Effector memory CD8-positive, alpha-beta T cell (primary cell): Measurements from ENCODE around the gene SCN5A.

Experiments
- ATAC-seq: fragments of 150-1000 bp; cut with Tn5 transposase; replicated peaks from 2 replicates; pipeline ENCODE4 v1.10.0; 2021; ENCODE audit warnings: mild to moderate bottlenecking, moderate library complexity
- DNase-seq, 3 experiments: peaks; one replicate each; pipeline ENCODE4 v3.0.0; 2021
- H3K27ac Mint-ChIP-seq, 2 donors: one replicate each; pipeline ENCODE4 v1.8.0; 2022; ENCODE audit warnings: mild to moderate bottlenecking in 2 of 2, mixed read lengths in 2 of 2, moderate library complexity in 2 of 2
- H3K27me3 Mint-ChIP-seq, 2 donors: one replicate each; pipeline ENCODE4 v1.8.0; 2022; ENCODE audit warnings: mixed read lengths in 2 of 2
- H3K36me3 Mint-ChIP-seq: one replicate; pipeline ENCODE4 v1.8.0; 2022; ENCODE audit warnings: mild to moderate bottlenecking, moderate library complexity, mixed read lengths; ENCODE audit not compliant: insufficient read depth
- H3K4me1 Mint-ChIP-seq, 2 donors: one replicate each; pipeline ENCODE4 v1.8.0; 2022; ENCODE audit warnings: low read depth in 2 of 2, mixed read lengths in 2 of 2
- H3K4me3 Mint-ChIP-seq, 2 donors: one replicate each; pipeline ENCODE4 v1.8.0; 2022; ENCODE audit warnings: mild to moderate bottlenecking in 2 of 2, mixed read lengths in 2 of 2, moderate library complexity in 2 of 2
- H3K9me3 Mint-ChIP-seq, 2 donors: one replicate each; pipeline ENCODE4 v1.8.0; 2022; ENCODE audit warnings: mixed read lengths in 2 of 2

Gene SCN5A

DNA sequence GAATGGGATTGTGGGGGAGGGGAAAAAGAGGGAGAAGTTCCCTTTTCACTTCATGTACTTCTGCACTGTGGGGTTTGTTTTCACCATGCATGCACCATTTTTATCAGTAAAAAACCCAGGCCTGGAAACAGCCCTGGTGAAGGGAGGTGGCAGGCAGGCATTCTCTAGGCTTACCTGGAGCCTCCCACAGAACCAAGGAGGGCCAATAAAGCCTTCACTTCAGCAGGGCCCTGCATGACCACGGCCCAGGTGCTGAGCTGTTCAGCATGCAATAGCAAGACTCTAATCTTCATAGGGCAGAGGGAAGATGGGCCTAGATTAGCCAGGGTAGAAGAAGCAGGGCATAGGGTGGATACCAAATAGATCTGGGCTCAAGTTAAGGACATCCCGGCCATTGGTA is 49.6 kb downstream of the SCN5A start:
- no peak overlapping the region for H3K4me3 Mint-ChIP-seq
- no peak overlapping the region for H3K27ac Mint-ChIP-seq
- no peaks in the 10 kb centered on the region for H3K9me3 Mint-ChIP-seq
- H3K27me3 Mint-ChIP-seq = peaks cover 35 to 37% of the 10 kb centered on the region in 2 donors
- no peaks in the 10 kb centered on the region for H3K36me3 Mint-ChIP-seq
- H3K4me1 Mint-ChIP-seq = no peaks in the 10 kb centered on the region
- ATAC-seq = no peak
- no peak for DNase-seq

- DNase-seq (no peak), ATAC-seq (no peak)
- H3K9me3 Mint-ChIP-seq = no peaks in the 10 kb centered on the region
- H3K4me1 Mint-ChIP-seq = no peaks in the 10 kb centered on the region
- no peak overlapping the region for H3K27ac Mint-ChIP-seq
- no peaks in the 10 kb centered on the region for H3K36me3 Mint-ChIP-seq
- peaks cover 41 to 43% of the 10 kb centered on the region in 2 donors for H3K27me3 Mint-ChIP-seq
- H3K4me3 Mint-ChIP-seq = no peak overlapping the region
Measured at GRCh38 chr3:38598791-38599190, 50.7 kb downstream of the SCN5A start.

DNA sequence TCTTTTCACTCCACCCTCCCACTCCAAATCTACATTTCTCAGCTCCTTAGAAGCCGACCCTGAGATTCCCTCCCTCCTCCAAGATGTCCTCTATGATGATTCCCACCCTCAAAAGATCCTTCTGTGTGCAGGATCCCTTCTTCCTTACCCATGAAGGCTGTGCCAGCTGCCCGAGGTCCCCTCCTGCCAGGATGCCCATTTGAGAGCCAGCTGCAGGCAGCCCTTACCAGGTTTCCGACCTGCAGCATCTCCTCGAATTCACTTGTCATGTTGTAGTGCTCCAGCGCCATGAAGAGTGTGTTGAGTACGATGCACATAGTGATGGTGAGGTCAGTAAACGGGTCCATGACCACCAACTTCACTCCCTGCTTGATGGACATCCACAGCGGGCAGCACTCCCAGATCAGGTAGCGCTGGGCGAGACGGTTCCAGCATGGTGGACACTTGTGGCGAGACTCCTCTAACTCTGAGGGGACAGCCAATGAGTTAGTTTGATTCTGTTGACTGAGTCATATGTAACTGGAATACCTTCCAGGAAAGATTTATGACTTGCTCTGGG is 51.9 kb downstream of the SCN5A start:
- DNase-seq (no peak), ATAC-seq (no peak)
- Mint-ChIP-seq H3K27me3 (peaks cover 43 to 45% of the 10 kb centered on the region in 2 donors), H3K4me1 (no peaks in the 10 kb centered on the region), H3K9me3 (no peaks in the 10 kb centered on the region), H3K4me3 (no peak overlapping the region), H3K36me3 (no peaks in the 10 kb centered on the region), H3K27ac (no peak overlapping the region)

GRCh38 chr3:38595393-38595792 is 54.1 kb downstream of the SCN5A start:
- Mint-ChIP-seq H3K4me1 (no peaks in the 10 kb centered on the region), H3K27ac (no peak overlapping the region), H3K4me3 (no peak overlapping the region), H3K36me3 (no peaks in the 10 kb centered on the region), H3K27me3 (peaks cover 43 to 52% of the 10 kb centered on the region in 2 donors), H3K9me3 (no peaks in the 10 kb centered on the region)
- ATAC-seq (no peak), DNase-seq (no peak)

- Mint-ChIP-seq H3K9me3 (no peaks in the 10 kb centered on the region), H3K27me3 (peaks cover 31 to 39% of the 10 kb centered on the region in 2 donors), H3K4me3 (no peak overlapping the region), H3K4me1 (no peaks in the 10 kb centered on the region), H3K36me3 (no peaks in the 10 kb centered on the region), H3K27ac (no peak overlapping the region)
- DNase-seq = no peak
- ATAC-seq = no peak
Measured at GRCh38 chr3:38590521-38590920, 59.0 kb downstream of the SCN5A start.

- H3K27me3 Mint-ChIP-seq = peaks cover 19 to 27% of the 10 kb centered on the region in 2 donors
- H3K4me1 Mint-ChIP-seq = no peaks in the 10 kb centered on the region
- DNase-seq = no peak
- H3K36me3 Mint-ChIP-seq = no peaks in the 10 kb centered on the region
- ATAC-seq = no peak
- no peaks in the 10 kb centered on the region for H3K9me3 Mint-ChIP-seq
- H3K4me3 Mint-ChIP-seq = no peak overlapping the region
- H3K27ac Mint-ChIP-seq = no peak overlapping the region
Measured at GRCh38 chr3:38588995-38589937, 60.2 kb downstream of the SCN5A start.

- Mint-ChIP-seq H3K27ac (no peak overlapping the region), H3K36me3 (no peaks in the 10 kb centered on the region), H3K27me3 (peaks cover 18 to 23% of the 10 kb centered on the region in 2 donors), H3K4me3 (no peak overlapping the region), H3K4me1 (no peaks in the 10 kb centered on the region), H3K9me3 (no peaks in the 10 kb centered on the region)
- no peak for ATAC-seq
- no peak for DNase-seq
Measured at GRCh38 chr3:38588371-38588971, 61.0 kb downstream of the SCN5A start.

GRCh38 chr3:38587548-38588131 is 61.8 kb downstream of the SCN5A start:
- no peaks in the 10 kb centered on the region for H3K4me1 Mint-ChIP-seq
- no peaks in the 10 kb centered on the region for H3K9me3 Mint-ChIP-seq
- H3K36me3 Mint-ChIP-seq = no peaks in the 10 kb centered on the region
- no peak for DNase-seq
- no peak for ATAC-seq
- peaks cover 18 to 23% of the 10 kb centered on the region in 2 donors for H3K27me3 Mint-ChIP-seq
- no peak overlapping the region for H3K27ac Mint-ChIP-seq
- H3K4me3 Mint-ChIP-seq = no peak overlapping the region

DNA sequence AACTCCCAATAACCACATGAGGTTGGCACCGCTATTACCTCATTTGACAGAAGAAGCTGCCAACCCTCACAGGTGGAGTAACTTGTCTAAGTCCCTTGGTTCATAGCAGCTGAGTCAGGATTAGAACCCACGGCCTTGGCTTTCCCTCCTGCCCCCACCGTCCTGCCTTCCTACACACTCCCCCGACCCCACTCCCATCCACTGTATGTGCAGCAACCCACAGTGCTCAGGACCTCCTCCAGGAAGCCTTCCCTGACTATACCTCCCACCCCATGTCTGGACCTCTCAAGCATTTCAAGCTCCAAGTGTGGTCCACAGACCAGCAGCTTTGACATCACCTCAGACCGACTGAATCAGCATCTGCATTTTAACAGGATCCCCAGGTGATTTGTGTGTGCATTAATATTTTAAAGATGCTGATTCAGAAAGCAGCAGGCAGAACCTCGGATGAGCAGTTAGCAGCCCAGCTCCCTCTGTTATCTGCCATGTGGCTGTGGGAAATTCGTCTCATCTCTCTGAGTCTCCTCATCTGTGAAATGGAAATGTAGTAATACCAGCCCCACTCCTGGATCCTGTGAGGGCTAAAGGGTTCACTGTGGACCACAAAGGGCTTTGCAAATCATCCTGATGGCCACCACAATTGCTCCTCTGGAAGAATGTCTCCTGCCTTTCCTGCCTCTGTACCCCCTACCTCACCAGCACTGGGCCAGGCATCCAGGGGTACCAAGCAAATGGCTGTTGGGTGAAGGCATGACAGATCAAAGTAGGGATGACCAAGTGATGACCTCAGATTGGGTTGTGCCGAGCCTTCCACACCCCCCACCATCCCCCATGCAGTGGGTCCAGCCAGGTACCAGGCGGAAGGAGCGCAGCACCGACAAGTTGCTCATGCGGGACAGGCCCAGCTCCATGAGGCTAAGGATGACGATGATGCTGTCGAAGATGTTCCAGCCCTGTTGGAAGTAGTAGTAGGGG is 62.7 kb downstream of the SCN5A start:
- DNase-seq = no peak
- H3K4me1 Mint-ChIP-seq = no peaks in the 10 kb centered on the region
- ATAC-seq = no peak
- no peaks in the 10 kb centered on the region for H3K36me3 Mint-ChIP-seq
- H3K4me3 Mint-ChIP-seq = no peak overlapping the region
- H3K9me3 Mint-ChIP-seq = no peaks in the 10 kb centered on the region
- no peak overlapping the region for H3K27ac Mint-ChIP-seq
- H3K27me3 Mint-ChIP-seq = peaks cover 18 to 23% of the 10 kb centered on the region in 2 donors

DNA sequence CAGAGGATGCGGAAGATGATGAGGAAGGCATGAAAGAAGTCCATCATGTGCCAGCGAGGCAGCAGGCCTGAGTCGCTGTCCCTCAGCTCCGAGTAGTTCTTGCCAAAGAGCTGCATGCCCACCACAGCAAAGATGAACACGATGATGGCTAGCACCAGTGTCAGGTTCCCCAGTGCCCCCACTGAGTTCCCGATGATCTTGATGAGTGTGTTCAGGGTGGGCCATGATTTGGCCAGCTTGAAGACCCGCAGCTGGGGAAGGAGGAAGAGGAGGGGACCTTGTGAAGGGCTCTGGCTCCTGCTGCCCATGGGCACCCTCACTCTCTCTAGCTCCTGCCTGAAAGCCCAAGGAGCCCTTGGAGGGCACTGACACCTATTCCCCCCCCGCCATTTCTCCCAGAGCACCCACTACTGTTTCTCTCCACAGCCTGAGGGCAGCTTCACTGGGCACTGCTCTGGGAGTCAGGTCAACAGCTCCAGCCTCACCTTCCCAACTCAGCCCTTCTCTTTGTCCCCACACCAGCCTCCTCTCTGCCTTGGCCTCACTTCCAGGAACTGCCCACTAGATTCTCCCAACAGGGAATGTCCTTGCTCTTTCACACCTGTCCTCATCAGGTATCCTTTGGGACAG is 63.6 kb downstream of the SCN5A start:
- no peak overlapping the region for H3K27ac Mint-ChIP-seq
- H3K9me3 Mint-ChIP-seq = no peaks in the 10 kb centered on the region
- DNase-seq = no peak
- H3K27me3 Mint-ChIP-seq = peaks cover 18 to 20% of the 10 kb centered on the region in 2 donors
- no peaks in the 10 kb centered on the region for H3K36me3 Mint-ChIP-seq
- no peak overlapping the region for H3K4me3 Mint-ChIP-seq
- H3K4me1 Mint-ChIP-seq = no peaks in the 10 kb centered on the region
- ATAC-seq = no peak

DNA sequence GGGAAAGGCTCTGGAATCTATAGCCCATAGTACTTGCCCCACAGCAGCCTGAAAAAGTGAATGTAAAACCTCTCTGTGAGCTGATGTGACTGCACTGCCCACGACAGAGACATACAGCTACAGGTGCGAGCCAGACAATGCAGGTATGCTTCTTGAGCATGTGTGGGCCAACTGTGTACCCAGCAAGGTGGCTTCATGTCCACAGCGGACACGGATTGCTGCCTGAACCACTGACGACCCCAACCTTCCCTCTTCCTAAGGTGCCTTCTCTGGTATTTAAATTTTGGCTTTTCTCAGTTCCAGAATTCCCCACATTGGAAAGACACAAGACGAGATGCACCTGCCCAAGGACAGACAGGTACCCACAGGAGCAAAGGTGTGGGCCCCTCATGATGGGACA is 65.8 kb downstream of the SCN5A start:
- DNase-seq (no peak), ATAC-seq (no peak)
- no peak overlapping the region for H3K4me3 Mint-ChIP-seq
- no peaks in the 10 kb centered on the region for H3K4me1 Mint-ChIP-seq
- H3K27ac Mint-ChIP-seq = no peak overlapping the region
- no peaks in the 10 kb centered on the region for H3K9me3 Mint-ChIP-seq
- H3K27me3 Mint-ChIP-seq = peaks cover 9 to 11% of the 10 kb centered on the region in 2 donors
- no peaks in the 10 kb centered on the region for H3K36me3 Mint-ChIP-seq

DNA sequence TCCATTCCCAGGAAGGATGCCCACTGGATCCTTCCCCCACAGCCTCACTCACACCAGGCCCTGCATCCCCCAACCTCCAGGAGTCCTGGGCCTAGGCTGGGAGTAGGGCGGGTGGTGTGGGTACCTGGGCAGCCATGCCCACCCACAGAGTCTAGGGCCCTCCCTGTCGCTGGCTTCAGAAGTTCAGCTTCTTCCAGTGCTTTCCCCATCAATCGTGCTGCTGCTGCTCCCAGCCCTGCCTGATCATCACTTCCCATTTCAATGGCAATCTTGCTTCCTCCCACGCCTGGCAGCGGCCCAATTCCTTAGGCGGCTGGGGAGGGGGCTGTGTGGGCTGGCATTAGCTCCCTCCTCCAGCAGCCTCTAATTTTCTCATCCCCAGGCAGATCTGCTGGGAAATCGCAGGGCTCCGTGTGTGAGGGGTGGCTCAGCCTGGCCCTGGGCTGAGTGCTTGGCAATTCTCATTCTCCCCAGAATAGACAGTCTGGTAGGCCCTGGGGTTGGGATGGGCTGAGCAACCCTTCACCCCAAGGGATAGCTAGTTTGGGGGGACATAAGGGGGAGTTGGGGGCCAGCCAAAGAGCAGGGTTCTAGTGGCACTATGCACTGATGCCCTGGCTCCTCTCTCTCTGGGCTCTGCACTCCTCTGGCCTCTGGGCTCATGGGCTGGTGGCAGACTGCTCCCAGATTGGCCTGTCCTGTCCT is 66.4 kb downstream of the SCN5A start:
- H3K27me3 Mint-ChIP-seq = peaks cover 7 to 10% of the 10 kb centered on the region in 2 donors
- ATAC-seq (no peak), DNase-seq (no peak)
- H3K36me3 Mint-ChIP-seq = no peaks in the 10 kb centered on the region
- no peaks in the 10 kb centered on the region for H3K9me3 Mint-ChIP-seq
- no peaks in the 10 kb centered on the region for H3K4me1 Mint-ChIP-seq
- H3K27ac Mint-ChIP-seq = no peak overlapping the region
- no peak overlapping the region for H3K4me3 Mint-ChIP-seq
